MM.1S (cell line): ENCODE data around the gene KAT2B.

Experiments
- DNase-seq: peaks from one replicate; pipeline ENCODE4 v3.0.0-alpha.2; 2015
- H2AFZ ChIP-seq: fragments of 300-600 bp; sonication (generic); 2 replicates; pipeline ENCODE4 v1.6.0; 2016; ENCODE audit warnings: antibody characterized with exemption, low read length
- H3F3A ChIP-seq: fragments of 300-600 bp; sonication (generic); 2 replicates; pipeline ENCODE4 v1.6.1; 2016; ENCODE audit warnings: mild to moderate bottlenecking, antibody characterized with exemption, low read length, moderate library complexity, mixed read lengths; ENCODE audit not compliant: insufficient read depth
- H3K27ac ChIP-seq: fragments of 300-600 bp; sonication (generic); 2 replicates; pipeline ENCODE4 v1.5.1; 2016; ENCODE audit warnings: mild to moderate bottlenecking, low read length
- H3K27me3 ChIP-seq: fragments of 300-600 bp; sonication (generic); replicated peaks from 2 replicates; pipeline ENCODE4 v1.6.0; 2016; ENCODE audit warnings: low read length; ENCODE audit not compliant: insufficient read depth
- H3K36me3 ChIP-seq: fragments of 300-600 bp; sonication (generic); replicated peaks from 2 replicates; pipeline ENCODE4 v1.6.1; 2016; ENCODE audit warnings: mild to moderate bottlenecking, low read length, mixed read lengths; ENCODE audit not compliant: insufficient read depth
- H3K4me1 ChIP-seq: fragments of 300-600 bp; sonication (generic); 2 replicates; pipeline ENCODE4 v1.6.1; 2016; ENCODE audit warnings: low read length, mixed read lengths
- H3K4me2 ChIP-seq: fragments of 300-600 bp; sonication (generic); 2 replicates; pipeline ENCODE4 v1.6.0; 2016; ENCODE audit warnings: low read depth, low read length
- H3K4me3 ChIP-seq: fragments of 300-600 bp; sonication (generic); 2 replicates; pipeline ENCODE4 v1.5.1; 2016; ENCODE audit warnings: low read length, mixed read lengths
- H3K79me2 ChIP-seq: fragments of 300-600 bp; sonication (generic); 2 replicates; pipeline ENCODE4 v1.6.1; 2016; ENCODE audit warnings: mixed run types, low read length, mixed read lengths
- H3K9ac ChIP-seq: fragments of 300-600 bp; sonication (generic); 2 replicates; pipeline ENCODE4 v1.6.1; 2016; ENCODE audit warnings: low read length, mixed read lengths
- H3K9me2 ChIP-seq: fragments of 300-600 bp; sonication (generic); replicated peaks from 2 replicates; pipeline ENCODE4 v1.6.1; 2016; ENCODE audit warnings: mild to moderate bottlenecking, low read length, mixed read lengths; ENCODE audit not compliant: insufficient read depth
- H3K9me3 ChIP-seq: fragments of 300-600 bp; sonication (generic); replicated peaks from 2 replicates; pipeline ENCODE4 v1.6.1; 2016; ENCODE audit warnings: mild to moderate bottlenecking, low read length, mixed read lengths; ENCODE audit not compliant: insufficient read depth
- H4K20me1 ChIP-seq: fragments of 300-600 bp; sonication (generic); 2 replicates; pipeline ENCODE4 v1.6.1; 2016; ENCODE audit warnings: mild to moderate bottlenecking, low read length, moderate library complexity, mixed read lengths; ENCODE audit not compliant: insufficient read depth
- EZH2 ChIP-seq: fragments of 300-600 bp; sonication (generic); optimal IDR thresholded peaks from 2 replicates; pipeline ENCODE3; 2017; ENCODE audit warnings: low read depth, mild to moderate bottlenecking, antibody characterized with exemption, low read length, mixed read lengths
- EZH2phosphoT487 ChIP-seq: fragments of 300-600 bp; sonication (generic); IDR thresholded peaks from 2 replicates; pipeline ENCODE4 v1.6.1; 2018; ENCODE audit warnings: antibody characterized with exemption, low read length
- TF ChIP-seq, protein P1 (sequence below): fragments of 300-600 bp; sonication (generic); IDR thresholded peaks from 2 replicates; pipeline ENCODE4 v1.5.1; 2016; ENCODE audit warnings: antibody characterized with exemption, low read length, mixed read lengths

Gene KAT2B

DNA sequence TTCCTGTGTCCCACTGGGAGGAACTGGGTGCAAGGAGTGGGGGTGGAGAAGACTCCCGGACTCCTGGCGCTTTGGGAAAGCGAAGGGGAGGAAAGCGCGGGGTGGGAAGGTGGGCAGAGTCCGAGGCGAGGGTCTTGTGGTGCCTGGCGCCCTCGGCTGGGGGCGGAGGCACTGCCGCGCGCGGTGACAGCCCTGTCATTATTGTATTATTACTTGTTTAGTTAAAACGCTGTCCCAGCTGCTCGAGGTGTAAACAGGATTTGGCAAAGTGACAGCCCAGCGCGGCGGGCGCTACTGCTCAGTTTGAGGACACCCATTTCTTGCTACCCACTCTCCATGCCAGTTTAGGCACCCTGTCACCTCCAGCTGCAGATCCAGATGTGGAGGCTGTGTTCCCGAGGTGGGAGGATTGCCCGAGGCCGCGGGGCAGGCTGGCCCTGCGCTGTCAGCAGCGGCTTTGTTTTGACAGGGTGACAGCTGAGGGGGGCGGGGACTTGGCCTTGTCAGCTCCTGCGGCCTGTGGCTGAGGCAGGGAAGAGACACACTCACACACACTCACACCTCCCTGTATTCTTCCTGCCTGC lies 1.0 kb downstream of the KAT2B start:
- Histone ChIP-seq H3F3A (peaks cover 44% of the 10 kb centered on the region), H3K4me2 (peak overlapping the region; percentile 94), H3K4me1 (peaks cover 40% of the 10 kb centered on the region), H3K9ac (peak overlapping the region; percentile 85), H4K20me1 (no peaks in the 10 kb centered on the region), H3K79me2 (peaks cover 55% of the 10 kb centered on the region), H3K4me3 (peak overlapping the region; percentile 94), H2AFZ (peak overlapping the region; percentile 86), H3K9me3 (no peaks in the 10 kb centered on the region), H3K27ac (peak overlapping the region; percentile 84), H3K36me3 (no peaks in the 10 kb centered on the region), H3K27me3 (no peaks in the 10 kb centered on the region), H3K9me2 (no peaks in the 10 kb centered on the region)
- DNase-seq, result peak; percentile 83
- TF ChIP-seq EZH2phosphoT487, result no peak
- TF ChIP-seq EZH2, result no peak
- TF ChIP-seq, protein P1, sequence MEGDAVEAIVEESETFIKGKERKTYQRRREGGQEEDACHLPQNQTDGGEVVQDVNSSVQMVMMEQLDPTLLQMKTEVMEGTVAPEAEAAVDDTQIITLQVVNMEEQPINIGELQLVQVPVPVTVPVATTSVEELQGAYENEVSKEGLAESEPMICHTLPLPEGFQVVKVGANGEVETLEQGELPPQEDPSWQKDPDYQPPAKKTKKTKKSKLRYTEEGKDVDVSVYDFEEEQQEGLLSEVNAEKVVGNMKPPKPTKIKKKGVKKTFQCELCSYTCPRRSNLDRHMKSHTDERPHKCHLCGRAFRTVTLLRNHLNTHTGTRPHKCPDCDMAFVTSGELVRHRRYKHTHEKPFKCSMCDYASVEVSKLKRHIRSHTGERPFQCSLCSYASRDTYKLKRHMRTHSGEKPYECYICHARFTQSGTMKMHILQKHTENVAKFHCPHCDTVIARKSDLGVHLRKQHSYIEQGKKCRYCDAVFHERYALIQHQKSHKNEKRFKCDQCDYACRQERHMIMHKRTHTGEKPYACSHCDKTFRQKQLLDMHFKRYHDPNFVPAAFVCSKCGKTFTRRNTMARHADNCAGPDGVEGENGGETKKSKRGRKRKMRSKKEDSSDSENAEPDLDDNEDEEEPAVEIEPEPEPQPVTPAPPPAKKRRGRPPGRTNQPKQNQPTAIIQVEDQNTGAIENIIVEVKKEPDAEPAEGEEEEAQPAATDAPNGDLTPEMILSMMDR, result no peak

DNA sequence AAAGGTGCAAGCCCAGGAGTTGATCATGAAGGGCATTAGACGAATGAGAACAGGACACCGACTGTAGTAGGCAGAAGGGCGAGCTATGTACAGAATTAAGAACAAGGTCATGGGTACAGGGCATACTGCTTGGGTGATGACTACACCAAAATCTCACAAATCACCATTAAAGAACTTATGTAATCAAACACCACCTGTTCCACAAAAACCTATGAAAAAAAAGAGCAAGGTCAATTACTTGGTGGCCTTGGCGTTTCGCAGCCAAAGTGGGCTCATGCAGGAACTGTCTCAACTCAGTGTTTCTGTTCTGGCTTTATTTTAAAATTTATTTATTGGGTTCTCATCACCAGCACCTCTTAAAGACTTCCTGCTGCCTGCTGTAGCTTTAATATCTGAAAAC lies 2.1 kb downstream of the KAT2B start:
- peaks cover 66% of the 10 kb centered on the region for H3K79me2 ChIP-seq

DNA sequence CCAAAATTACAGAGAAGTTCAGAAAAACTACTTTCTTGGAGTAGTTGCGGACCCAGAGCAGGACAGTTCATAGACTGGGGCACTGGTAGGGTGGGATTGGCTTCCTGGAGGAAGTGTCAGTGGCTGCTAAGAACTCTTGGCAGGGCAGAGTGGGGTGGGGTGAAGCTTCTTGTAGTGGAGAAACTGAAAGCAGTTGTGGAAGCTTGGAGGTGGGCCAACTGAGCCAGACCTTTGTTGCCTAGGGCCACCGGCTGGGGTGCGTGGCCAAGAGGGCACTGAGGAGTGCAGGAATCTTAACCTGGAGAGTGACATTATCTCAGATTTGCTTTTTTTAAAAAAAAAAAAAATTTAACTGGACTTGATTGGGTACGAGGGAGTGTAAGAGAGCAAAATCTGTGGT lies 3.1 kb downstream of the KAT2B start:
- H3K9me2 ChIP-seq, result no peaks in the 10 kb centered on the region
- peak; percentile 76 for DNase-seq
- H3K79me2 ChIP-seq, result peaks cover 76% of the 10 kb centered on the region
- no peaks in the 10 kb centered on the region for H4K20me1 ChIP-seq
- H3K27me3 ChIP-seq, result no peaks in the 10 kb centered on the region
- peaks cover 47% of the 10 kb centered on the region for H3K4me1 ChIP-seq
- H3K4me2 ChIP-seq, result peak overlapping the region; percentile 94
- no peaks in the 10 kb centered on the region for H3K36me3 ChIP-seq
- H3K9ac ChIP-seq, result peak overlapping the region; percentile 64; the same call in 1 of the 2 replicates
- peak overlapping the region; percentile 61 for H3K4me3 ChIP-seq
- H3K27ac ChIP-seq, result peak overlapping the region; percentile 76; the same call in 1 of the 2 replicates
- H3K9me3 ChIP-seq, result no peaks in the 10 kb centered on the region
- TF ChIP-seq EZH2 (no peak), EZH2phosphoT487 (no peak)
- TF ChIP-seq, protein P1, result no peak
- peaks cover 64% of the 10 kb centered on the region for H3F3A ChIP-seq
- H2AFZ ChIP-seq, result peak overlapping the region; percentile 59; the same call in 1 of the 2 replicates

More for the DNA sequence above, 2.1 kb downstream of the KAT2B start:
- Histone ChIP-seq H3K9me2 (no peaks in the 10 kb centered on the region), H3K9me3 (no peaks in the 10 kb centered on the region), H3K27ac (peak overlapping the region; percentile 84; the same call in 1 of the 2 replicates), H3K4me3 (peak overlapping the region; percentile 94; the same call in 1 of the 2 replicates), H3F3A (peaks cover 53% of the 10 kb centered on the region), H3K4me1 (peaks cover 51% of the 10 kb centered on the region), H3K36me3 (no peaks in the 10 kb centered on the region), H3K27me3 (no peaks in the 10 kb centered on the region), H3K4me2 (peak overlapping the region; percentile 94), H3K9ac (no peak overlapping the region), H2AFZ (no peak overlapping the region), H4K20me1 (no peaks in the 10 kb centered on the region)
- no peak for DNase-seq
- TF ChIP-seq EZH2, result no peak
- TF ChIP-seq, protein P1, result no peak
- TF ChIP-seq EZH2phosphoT487, result no peak
